Endothelial cell of umbilical vein (primary cell): ENCODE results near the gene ATN1. TPM values are rescaled to one million over a fixed set of nuclear protein-coding genes. Genes with fewer than 3 reads are reported as not detected.

Source experiments
- BruUV-seq: library from RNA; stranded (reverse); fragments of 400-500 nt; replicated peaks from 2 replicates; lab custom pipeline; 2021; lab: Mats Ljungman, UMichigan
- CTCF ChIA-PET: fragments of 300-600, 350-600 bp; sonication (Branson Sonifier 250); formaldehyde crosslinking; loops from one replicate; lab custom pipeline; 2021; ENCODE audit warnings: antibody characterized with exemption, inconsistent platforms; lab: Charles Lee
- POLR2A ChIA-PET: fragments of 300-600, 350-600 bp; sonication (Branson Sonifier 250); formaldehyde crosslinking; loops from one replicate; lab custom pipeline; 2021; ENCODE audit warnings: antibody characterized with exemption, inconsistent platforms; lab: Charles Lee
- DNase-seq: peaks from one replicate; pipeline ENCODE4 v3.0.0-alpha.2; 2011; ENCODE audit warnings: low read depth, low spot score
- FAIRE-seq: peaks from 2 replicates; lab custom pipeline; 2011; peaks lifted over from hg19 to GRCh38; lab: Jason Lieb, UNC
- H2AFZ ChIP-seq: 2 replicates; pipeline ENCODE4 v1.6.0; 2012; ENCODE audit warnings: low read depth, low read length, control low read depth, inconsistent platforms
- H3K27ac ChIP-seq: 2 replicates; pipeline ENCODE4 v1.5.1; 2011; ENCODE audit warnings: low read depth, mild to moderate bottlenecking, control low read depth, low read length, moderate library complexity; ENCODE audit not compliant: insufficient read depth
- H3K27me3 ChIP-seq, 2 experiments: 2 replicates each; pipeline versions ENCODE4 v1.6.0 to v1.6.1; 2011; ENCODE audit warnings: low read length in 2 of 2, mixed read lengths in 1 of 2; ENCODE audit not compliant: control insufficient read depth in 2 of 2, insufficient read depth in 2 of 2
- H3K36me3 ChIP-seq, 2 experiments: 2 replicates in 1 of 2; 3 replicates in 1 of 2; pipeline ENCODE4 v1.5.1; 2011; ENCODE audit warnings: low read length in 2 of 2, mild to moderate bottlenecking in 1 of 2, moderate library complexity in 1 of 2; ENCODE audit not compliant: control insufficient read depth in 2 of 2, insufficient read depth in 2 of 2; ENCODE audit errors: extremely low read depth in 1 of 2
- H3K4me1 ChIP-seq: 3 replicates; pipeline ENCODE4 v1.5.1; 2011; ENCODE audit warnings: mild to moderate bottlenecking, low read length; ENCODE audit not compliant: control insufficient read depth, insufficient read depth; ENCODE audit errors: extremely low read depth
- H3K4me2 ChIP-seq: 2 replicates; pipeline ENCODE4 v1.6.1; 2011; ENCODE audit warnings: low read length, control low read depth, mixed read lengths; ENCODE audit not compliant: insufficient read depth
- H3K4me3 ChIP-seq, 3 experiments: fragments of 200-600 bp in 1 of 3; sonication (generic), shearing (Covaris generic) in 1 of 3; replicated peaks in 1 of 3; 2 replicates each; pipeline ENCODE4 v1.5.1; 2011 to 2016; ENCODE audit warnings: control low read depth in 3 of 3, low read length in 3 of 3, mild to moderate bottlenecking in 2 of 3, inconsistent platforms in 1 of 3, low read depth in 1 of 3, moderate library complexity in 1 of 3; ENCODE audit not compliant: insufficient read depth in 1 of 3
- H3K79me2 ChIP-seq: 2 replicates; pipeline ENCODE4 v1.6.0; 2012; ENCODE audit warnings: low read length, inconsistent platforms; ENCODE audit not compliant: control insufficient read depth, insufficient read depth
- H3K9ac ChIP-seq: replicated peaks from 2 replicates; pipeline ENCODE3; 2011; ENCODE audit warnings: low read length, control low read depth; ENCODE audit not compliant: insufficient read depth; ENCODE audit errors: extremely low read depth
- H3K9me1 ChIP-seq: replicated peaks from 3 replicates; pipeline ENCODE4 v1.6.0; 2011; ENCODE audit warnings: mild to moderate bottlenecking, low read length; ENCODE audit not compliant: control insufficient read depth, insufficient read depth; ENCODE audit errors: extremely low read depth
- H3K9me3 ChIP-seq: replicated peaks from 2 replicates; pipeline ENCODE4 v1.5.1; 2012; ENCODE audit warnings: low read length, inconsistent platforms; ENCODE audit not compliant: control insufficient read depth, insufficient read depth
- H4K20me1 ChIP-seq: replicated peaks from 2 replicates; pipeline ENCODE3; 2011; ENCODE audit warnings: mild to moderate bottlenecking, low read length; ENCODE audit not compliant: control insufficient read depth, insufficient read depth; ENCODE audit errors: extremely low read depth
- CTCF ChIP-seq, 2 donors: IDR thresholded peaks; 1 replicate in 1 of 2; 2 replicates in 1 of 2; pipeline ENCODE4 v1.5.1; 2011; ENCODE audit warnings: low read length in 2 of 2, mild to moderate bottlenecking in 2 of 2, moderate library complexity in 2 of 2, control low read depth in 1 of 2, inconsistent platforms in 1 of 2, low read depth in 1 of 2; ENCODE audit not compliant: insufficient read depth in 1 of 2; ENCODE audit errors: extremely low read depth in 1 of 2
- EZH2 ChIP-seq: IDR thresholded peaks from 2 replicates; pipeline ENCODE4 v1.6.1; 2012; ENCODE audit warnings: borderline replicate concordance, low read depth, mild to moderate bottlenecking, moderate library complexity, low read length, inconsistent platforms; ENCODE audit not compliant: severe bottlenecking
- FOS ChIP-seq: IDR thresholded peaks from 2 replicates; pipeline ENCODE4 v1.6.1; 2011; ENCODE audit warnings: mild to moderate bottlenecking, low read length, moderate library complexity, borderline replicate concordance; ENCODE audit not compliant: insufficient read depth
- GATA2 ChIP-seq: IDR thresholded peaks from 2 replicates; pipeline ENCODE4 v1.7.0; 2011; ENCODE audit warnings: low read depth, mild to moderate bottlenecking, moderate library complexity, mixed read lengths, low read length; ENCODE audit not compliant: insufficient read length, insufficient read depth
- JUN ChIP-seq: IDR thresholded peaks from 2 replicates; pipeline ENCODE4 v1.6.1; 2011; ENCODE audit warnings: borderline replicate concordance, low read depth; ENCODE audit not compliant: insufficient read length, insufficient read depth
- MAX ChIP-seq: IDR thresholded peaks from 2 replicates; pipeline ENCODE4 v1.6.1; 2011; ENCODE audit not compliant: insufficient read depth, insufficient read length
- MYC ChIP-seq: IDR thresholded peaks from one replicate; pipeline ENCODE4 v1.6.1; 2011; ENCODE audit warnings: mild to moderate bottlenecking, low read depth, low read length
- POLR2A ChIP-seq: IDR thresholded peaks from 2 replicates; pipeline ENCODE4 v1.6.1; 2012; ENCODE audit warnings: low read depth, mild to moderate bottlenecking, control low read depth, low read length
- POLR2AphosphoS5 ChIP-seq: IDR thresholded peaks from 2 replicates; pipeline ENCODE4 v1.6.1; 2012; ENCODE audit warnings: low read depth, mild to moderate bottlenecking, control low read depth, low read length, moderate library complexity; ENCODE audit not compliant: insufficient read depth
- dilution Hi-C: fragments of 300-500 bp; cut with MboI; formaldehyde crosslinking; loops from one replicate; pipeline ENCODE4 v1.15.0; 2019; ENCODE audit warnings: low sequenced_read_pairs; ENCODE audit not compliant: extremely low pct_ligation_motif_present
- intact Hi-C: fragments of 100-400 bp; cut with micrococcal nuclease; formaldehyde crosslinking; loops from one replicate; pipeline ENCODE4 v1.10.0; 2022
- polyA plus RNA-seq, 4 experiments: library from polyadenylated mRNA; depleted of rRNA in 3 of 4; stranded (reverse) in 3 of 4; unstranded in 1 of 4; fragments of >200 nt; gene quantifications; 2 replicates each; pipeline versions ENCODE4 v1.2.1 to v1.2.3, GENCODE V29; 2011 to 2012; ENCODE audit warnings: missing spikeins in 1 of 4
- total RNA-seq: library from RNA; stranded (reverse); gene quantifications from 2 replicates; pipeline ENCODE4 v1.2.3, GENCODE V29; 2021

Gene ATN1
- total and polyA plus RNA-seq, 2 donors (not counting 3 experiments of a cell fraction or from before 2014, with no cell fraction given), result 46.4 to 117 TPM

- peaks cover 0 to 20% of the 10 kb centered on the region in 2 experiments for H3K36me3 ChIP-seq
- ChIA-PET POLR2A (interaction anchor here (0.9 kb wide), 1 partner anchor 16 kb away, joined by 3 read pairs; no protein-coding TSS in a partner anchor), CTCF (interaction anchor here (0.8 to 1.5 kb wide), 4 partner anchors 16 to 72 kb away, joined by 3 to 5 read pairs (median 4); partner anchors contain the start of gene SPSB2)
- FAIRE-seq (no peak), DNase-seq (no peak)
- intact Hi-C loops (no loop called here), dilution Hi-C loops (no loop called here)
- H2AFZ ChIP-seq, result no peak overlapping the region
- TF ChIP-seq MAX (no peak), FOS (no peak)
- no peaks in the 10 kb centered on the region for H3K27me3 ChIP-seq
- H3K79me2 ChIP-seq, result no peaks in the 10 kb centered on the region
- H3K9me3 ChIP-seq, result no peaks in the 10 kb centered on the region
- no peaks in the 10 kb centered on the region for H4K20me1 ChIP-seq
- H3K9me1 ChIP-seq, result no peaks in the 10 kb centered on the region
- no TSS peak for BruUV-seq
- peaks cover 18% of the 10 kb centered on the region for H3K4me1 ChIP-seq
- no peak overlapping the region for H3K9ac ChIP-seq
- H3K27ac ChIP-seq, result no peak overlapping the region
- no peak overlapping the region for H3K4me2 ChIP-seq
- no peak overlapping the region for H3K4me3 ChIP-seq
Observed at GRCh38 chr12:6941267-6941666, 13.5 kb downstream of the ATN1 start.

- dilution Hi-C loops, result no loop called here
- ChIA-PET POLR2A (interaction anchor here (0.9 kb wide), 1 partner anchor 16 kb away, joined by 3 read pairs; no protein-coding TSS in a partner anchor), CTCF (interaction anchor here (1.2 to 3.4 kb wide), 3 partner anchors 16 to 72 kb away, joined by 4 to 38 read pairs (median 5); partner anchors contain the start of gene SPSB2)
- Histone ChIP-seq H3K79me2 (no peaks in the 10 kb centered on the region), H3K9ac (no peak overlapping the region), H2AFZ (no peak overlapping the region), H3K4me2 (no peak overlapping the region), H3K9me3 (no peaks in the 10 kb centered on the region), H3K27me3 (no peaks in the 10 kb centered on the region), H3K9me1 (no peaks in the 10 kb centered on the region), H3K4me1 (peaks cover 18% of the 10 kb centered on the region), H3K4me3 (no peak overlapping the region), H3K36me3 (peaks cover 0 to 18% of the 10 kb centered on the region in 2 experiments), H4K20me1 (no peaks in the 10 kb centered on the region), H3K27ac (no peak overlapping the region)
- DNase-seq, result no peak
- intact Hi-C loops, result no loop called here
- no TSS peak for BruUV-seq
- TF ChIP-seq FOS, result no peak
- TF ChIP-seq POLR2A, result no peak
- no peak for TF ChIP-seq EZH2
- no peak for TF ChIP-seq GATA2
- TF ChIP-seq MYC, result no peak
- no peak for TF ChIP-seq CTCF (IDR thresholded peaks at IDR 0.05; ENCODE audit: extremely low read depth in 1 of 2, insufficient read depth in 1 of 2, low read depth in 1 of 2, low read length in 2 of 2)
- TF ChIP-seq JUN, result no peak
- no peak for TF ChIP-seq POLR2AphosphoS5
- no peak for TF ChIP-seq MAX
- FAIRE-seq, result no peak
Observed at GRCh38 chr12:6941782-6942181, 14.0 kb downstream of the ATN1 start.
